NCI-H69 (cell line): Measurements from ENCODE around the gene GRM8.
"Not testable (repeated sequence)": the region's sequence is repeated elsewhere in the genome, so short reads cannot be mapped to it uniquely, and the experiment has no call there.

ENCODE experiments used
- DNase-seq: peaks from one replicate; lab custom pipeline; 2025; lab: John Stamatoyannopoulos, UW

The GRM8 gene

GRCh38 chr7:127029823-127030222 lies 222.9 kb downstream of the GRM8 start:
- no peak for DNase-seq

DNA sequence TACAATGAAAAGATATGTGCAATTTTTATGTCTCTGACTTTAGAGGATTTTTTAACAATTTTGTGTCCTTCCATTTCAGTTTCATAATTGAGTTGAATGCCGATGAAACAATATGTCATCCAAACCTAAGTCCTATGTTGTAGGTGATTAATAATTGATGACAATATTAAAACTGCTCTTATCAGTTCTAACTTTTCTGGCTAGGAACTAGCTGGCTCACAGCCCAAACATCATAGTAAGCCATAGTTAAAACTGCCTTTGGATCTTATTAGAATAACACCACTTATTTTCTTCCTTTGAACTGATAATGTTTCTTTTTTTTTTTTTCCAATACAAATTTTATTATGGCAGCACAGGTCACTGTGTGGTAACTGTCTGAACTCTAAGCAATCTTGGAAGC lies 230.9 kb downstream of the GRM8 start:
- DNase-seq = no peak

DNA sequence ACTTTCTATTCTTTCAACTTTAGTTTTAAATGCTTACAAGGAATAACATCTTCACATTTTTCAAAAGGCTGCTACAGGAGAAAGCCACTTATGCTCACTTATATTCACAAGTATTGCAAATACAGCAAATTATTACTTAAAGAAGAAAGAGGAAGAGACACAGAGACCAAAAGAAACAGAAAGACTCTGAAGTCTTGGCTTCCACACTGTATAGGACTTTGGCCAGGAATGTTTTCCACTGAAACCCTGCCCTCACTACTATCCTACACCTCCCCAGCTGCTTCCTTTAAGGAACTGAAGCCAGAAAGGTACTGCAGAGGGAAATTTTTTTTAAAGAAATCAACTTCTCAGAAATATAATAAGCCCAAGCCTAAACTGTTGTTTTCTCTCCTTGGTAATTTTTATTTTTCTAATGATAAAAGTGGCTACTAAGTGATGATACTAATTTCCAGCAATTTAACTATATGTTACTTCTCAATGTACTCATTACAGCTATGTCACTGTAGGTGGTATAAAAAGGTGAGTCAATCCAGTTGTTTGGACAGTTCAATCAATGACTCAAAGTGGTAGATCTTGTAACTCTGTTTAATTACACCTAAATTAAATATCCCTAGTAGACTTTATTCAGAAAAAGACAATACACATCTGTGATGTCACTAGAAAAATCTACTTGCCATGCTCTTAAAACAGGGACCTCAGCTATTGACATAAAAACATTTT lies 231.6 kb downstream of the GRM8 start:
- DNase-seq = peak; percentile 20

GRCh38 chr7:127018889-127019288 lies 233.9 kb downstream of the GRM8 start:
- DNase-seq = no peak

DNA sequence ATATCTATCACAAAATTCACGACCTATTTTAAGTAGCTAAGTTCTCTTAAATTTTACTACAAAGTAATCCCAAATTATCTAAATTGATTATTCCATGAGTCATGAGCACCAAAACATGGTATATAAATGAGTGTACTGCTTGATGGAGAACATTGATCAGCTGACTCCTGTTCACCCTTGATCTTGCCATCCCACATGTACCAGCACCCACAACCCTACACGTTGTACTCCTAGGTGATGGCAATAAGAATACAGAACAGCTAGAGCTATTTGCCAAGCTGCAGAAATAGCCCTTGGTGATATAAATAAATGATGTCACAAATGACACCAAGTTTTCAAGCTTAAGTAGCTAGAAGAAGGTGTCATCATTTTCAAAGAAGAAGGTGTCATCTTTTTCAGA lies 235.5 kb downstream of the GRM8 start:
- no peak for DNase-seq

- DNase-seq = no peak
Measured at GRCh38 chr7:127000725-127001124, 252.0 kb downstream of the GRM8 start.

- DNase-seq = no peak
Measured at GRCh38 chr7:126996659-126997058, 256.1 kb downstream of the GRM8 start.

DNA sequence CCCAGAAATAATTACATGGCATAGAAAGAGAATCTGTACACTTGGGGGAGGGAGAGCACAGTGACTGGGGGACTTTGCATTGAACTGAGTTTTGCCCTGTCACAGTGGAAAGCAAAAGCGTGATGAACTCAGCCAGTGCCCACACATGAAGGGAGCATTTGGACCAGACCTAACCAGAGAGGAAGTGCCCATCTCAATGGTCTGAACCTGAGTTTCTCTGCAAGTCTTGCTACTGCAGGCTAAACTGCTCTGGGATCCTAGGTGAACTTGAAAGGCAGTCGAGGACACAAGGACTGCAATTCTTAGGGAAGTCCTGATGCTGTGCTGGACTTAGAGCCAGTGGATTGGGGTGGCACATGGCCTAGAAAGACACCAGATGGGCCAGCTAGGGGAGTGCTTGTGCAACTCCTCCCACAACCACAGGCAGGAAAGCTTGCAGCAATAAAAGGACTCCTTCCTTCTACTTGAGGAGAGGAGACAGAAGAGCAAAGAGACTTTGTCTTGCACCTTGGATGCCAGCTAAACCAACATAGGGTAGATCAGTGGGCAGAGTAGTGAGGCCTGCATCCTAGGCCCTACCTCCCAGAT lies 259.0 kb downstream of the GRM8 start:
- peak; percentile 16 for DNase-seq

DNA sequence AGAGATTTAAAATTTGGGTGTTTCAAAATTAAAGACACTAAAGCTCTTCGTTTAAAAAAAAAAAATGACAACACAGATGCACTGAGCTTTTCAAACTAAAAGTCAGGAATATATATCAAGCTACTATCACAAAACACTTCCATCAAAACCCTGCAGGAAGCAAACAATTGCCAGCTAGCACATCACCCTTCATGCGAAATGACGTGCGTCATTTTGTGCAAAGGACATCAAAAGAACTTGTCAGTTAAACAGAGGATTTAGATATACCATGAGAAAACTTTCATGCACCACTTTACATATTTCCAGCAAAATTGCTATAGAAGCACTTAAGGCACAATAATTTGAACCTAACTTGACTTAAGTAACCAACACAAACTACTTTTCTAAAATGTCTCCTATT lies 264.7 kb downstream of the GRM8 start:
- no peak for DNase-seq

- DNase-seq = no peak
Measured at GRCh38 chr7:126979722-126980121, 273.0 kb downstream of the GRM8 start.

- no peak for DNase-seq
Measured at GRCh38 chr7:126978865-126979264, 273.9 kb downstream of the GRM8 start.

GRCh38 chr7:126973066-126973465 lies 279.7 kb downstream of the GRM8 start:
- DNase-seq = no peak

DNA sequence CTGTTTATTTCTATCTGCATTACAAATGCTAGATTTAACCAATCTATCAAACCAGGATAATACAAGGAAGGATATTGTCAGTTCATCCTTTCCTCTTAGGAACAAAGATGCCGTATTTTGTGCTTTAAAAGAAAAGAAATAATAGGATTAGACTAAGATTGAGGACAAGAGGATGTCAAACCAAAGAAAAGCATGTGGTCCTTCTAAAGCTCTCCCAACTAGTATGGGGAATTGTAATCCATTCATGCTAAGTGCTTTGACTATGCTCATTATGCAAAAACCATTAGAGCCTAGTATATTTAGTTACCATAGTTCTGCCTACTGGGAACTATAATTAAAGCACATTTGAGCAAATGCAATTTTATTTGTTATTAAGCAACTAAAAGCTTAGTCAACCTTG lies 280.2 kb downstream of the GRM8 start:
- peak; percentile 44 for DNase-seq

GRCh38 chr7:126959649-126960048 lies 293.1 kb downstream of the GRM8 start:
- DNase-seq = no peak

DNA sequence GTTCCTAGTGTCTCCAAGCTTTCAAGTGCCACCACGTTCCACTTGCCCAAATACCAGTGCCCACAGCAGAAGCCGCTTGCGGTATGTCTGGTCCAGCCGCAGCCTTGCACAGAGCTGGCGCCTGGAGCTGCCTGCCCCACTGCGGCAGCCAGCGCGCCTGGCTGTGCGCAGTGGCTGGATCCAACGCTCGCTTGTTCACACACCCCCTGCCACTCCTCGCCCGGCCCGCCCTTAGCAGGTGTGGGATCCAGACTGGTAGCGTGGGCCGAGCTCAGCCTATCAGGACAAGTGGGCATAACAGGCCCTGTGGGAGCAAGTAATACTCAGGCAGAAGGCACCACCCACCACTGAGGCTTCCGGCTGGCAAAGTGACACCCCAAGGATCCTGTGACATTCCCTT lies 294.4 kb downstream of the GRM8 start:
- DNase-seq = no peak

GRCh38 chr7:126957443-126957842 lies 295.3 kb downstream of the GRM8 start:
- DNase-seq = no peak

- no peak for DNase-seq
Measured at GRCh38 chr7:126953461-126953860, 299.3 kb downstream of the GRM8 start.

DNA sequence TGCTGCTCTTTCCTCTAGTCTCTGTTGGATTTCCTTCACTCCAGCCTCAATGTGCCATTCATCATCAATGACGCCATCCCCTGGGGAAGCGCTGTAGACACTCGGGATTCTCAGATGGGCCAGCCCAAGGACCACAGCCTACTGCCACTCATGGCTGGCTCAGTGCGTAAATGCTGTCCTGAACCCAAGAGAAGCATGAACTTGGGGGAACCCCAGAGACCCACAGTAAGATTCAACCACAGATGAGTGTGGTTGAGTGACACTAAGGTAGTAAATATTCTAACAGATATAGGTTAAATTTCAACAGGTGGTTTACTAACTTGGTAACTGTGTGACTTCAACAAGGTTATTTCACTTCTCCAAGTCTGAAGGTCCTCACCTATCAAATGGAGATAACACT lies 304.1 kb downstream of the GRM8 start:
- DNase-seq = no peak

GRCh38 chr7:126940723-126941307 lies 311.9 kb downstream of the GRM8 start:
- no peak for DNase-seq

- no peak for DNase-seq
Measured at GRCh38 chr7:126937171-126937570, 315.6 kb downstream of the GRM8 start.

GRCh38 chr7:126931581-126931980 lies 321.2 kb downstream of the GRM8 start:
- no peak for DNase-seq

DNA sequence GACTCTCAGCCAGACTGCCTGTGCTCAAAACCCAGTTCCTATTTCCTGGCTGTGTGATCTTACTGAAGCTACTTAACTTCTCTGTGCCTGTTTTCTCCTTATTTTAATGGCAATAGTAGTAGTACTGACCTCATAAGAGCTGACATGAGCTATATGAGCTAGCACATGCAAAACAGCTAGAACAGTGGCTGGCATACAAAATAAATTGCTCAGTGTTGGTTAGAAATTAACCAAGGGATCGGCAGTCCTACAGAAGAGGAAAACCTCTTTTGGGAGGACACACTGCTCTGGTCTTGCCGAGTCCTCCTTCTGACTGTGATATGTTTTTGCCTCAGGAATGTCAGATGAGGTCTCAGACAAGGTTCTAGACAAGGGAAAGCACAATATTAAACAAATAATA lies 322.6 kb downstream of the GRM8 start:
- no peak for DNase-seq

- no peak for DNase-seq
Measured at GRCh38 chr7:126924477-126924876, 328.3 kb downstream of the GRM8 start.

DNA sequence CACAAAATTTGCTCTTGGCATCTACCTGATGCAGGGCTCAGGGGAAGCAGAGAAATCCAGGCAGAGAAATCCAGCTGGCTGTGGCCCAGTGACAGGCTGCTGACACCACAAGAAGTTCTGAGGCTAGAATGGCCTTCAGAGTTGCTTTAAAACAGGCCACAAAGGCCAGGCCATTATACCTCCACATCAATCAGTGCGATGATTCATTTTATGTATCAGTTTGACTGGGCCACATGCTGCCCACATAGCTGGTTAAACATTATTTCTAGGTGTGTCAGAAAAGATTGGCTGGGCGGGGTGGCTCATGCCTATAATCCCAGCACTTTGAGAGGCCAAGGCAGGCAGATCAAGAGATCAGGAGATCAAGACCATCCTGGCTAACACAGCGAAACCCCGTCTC lies 341.1 kb downstream of the GRM8 start:
- not testable (repeated sequence) for DNase-seq
